ENCODE measurements around the gene SENP6. TPM values are rescaled to one million over a fixed set of nuclear protein-coding genes. Genes with fewer than 3 reads are reported as not detected.
"Not testable (repeated sequence)": the region's sequence is repeated elsewhere in the genome, so short reads cannot be mapped to it uniquely, and the experiment has no call there.

Gene SENP6
- total and polyA plus RNA-seq, 2 donors from 2014 or later, result 28.8 to 99.3 TPM

GRCh38 chr6:75581231-75581630 lies 20.4 kb upstream of the SENP6 start:
- no peaks in the 10 kb centered on the region for H3K36me3 ChIP-seq (ENCODE audit: control insufficient read depth in 2 of 3, insufficient read depth in 3 of 3, low read length in 3 of 3)
- no peak overlapping the region for H3K4me3 ChIP-seq (ENCODE audit: low read length in 3 of 3)
- no peaks in the 10 kb centered on the region for H3K9me3 ChIP-seq (ENCODE audit: control insufficient read depth in 2 of 3, insufficient read depth in 1 of 3, low read length in 3 of 3)
- H3K4me1 ChIP-seq (ENCODE audit: control insufficient read depth in 2 of 3, insufficient read depth in 2 of 3, low read depth in 1 of 3, low read length in 3 of 3), result no peaks in the 10 kb centered on the region
- no peak overlapping the region for H3K27ac ChIP-seq (ENCODE audit: low read depth in 2 of 2, low read length in 2 of 2)
- DNase-seq (no peak), FAIRE-seq (no peak)
- H3K9ac ChIP-seq (ENCODE audit: low read length in 3 of 3), result no peak overlapping the region
- no peaks in the 10 kb centered on the region for H3K27me3 ChIP-seq (ENCODE audit: control insufficient read depth, insufficient read depth, low read length)
- no peak for TF ChIP-seq CTCF (IDR thresholded peaks at IDR 0.05; ENCODE audit: borderline replicate concordance, extremely low read depth, insufficient read depth)
- intact Hi-C loops (cut with DNase I), result no loop called here

- FAIRE-seq; H3K4me3 ChIP-seq (ENCODE audit: low read length in 3 of 3); H3K36me3 ChIP-seq (ENCODE audit: control insufficient read depth in 2 of 3, insufficient read depth in 3 of 3, low read length in 3 of 3); H3K27ac ChIP-seq (ENCODE audit: low read depth in 2 of 2, low read length in 2 of 2); H3K9me3 ChIP-seq (ENCODE audit: control insufficient read depth in 2 of 3, insufficient read depth in 1 of 3, low read length in 3 of 3); H3K9ac ChIP-seq (ENCODE audit: low read length in 3 of 3); H3K4me1 ChIP-seq (ENCODE audit: control insufficient read depth in 2 of 3, insufficient read depth in 2 of 3, low read depth in 1 of 3, low read length in 3 of 3); intact Hi-C loops (cut with DNase I); H3K27me3 ChIP-seq (ENCODE audit: control insufficient read depth, insufficient read depth, low read length); DNase-seq: not testable (repeated sequence)
Measured at GRCh38 chr6:75584552-75584951, 17.1 kb upstream of the SENP6 start.

- Histone ChIP-seq H3K4me3 (ENCODE audit: low read length in 3 of 3) (no peak overlapping the region), H3K9ac (ENCODE audit: low read length in 3 of 3) (no peak overlapping the region), H3K9me3 (ENCODE audit: control insufficient read depth in 2 of 3, insufficient read depth in 1 of 3, low read length in 3 of 3) (no peaks in the 10 kb centered on the region), H3K27ac (ENCODE audit: low read depth in 2 of 2, low read length in 2 of 2) (no peak overlapping the region), H3K27me3 (ENCODE audit: control insufficient read depth, insufficient read depth, low read length) (no peaks in the 10 kb centered on the region), H3K4me1 (ENCODE audit: control insufficient read depth in 2 of 3, insufficient read depth in 2 of 3, low read depth in 1 of 3, low read length in 3 of 3) (no peaks in the 10 kb centered on the region), H3K36me3 (ENCODE audit: control insufficient read depth in 2 of 3, insufficient read depth in 3 of 3, low read length in 3 of 3) (no peaks in the 10 kb centered on the region)
- intact Hi-C loops (cut with DNase I), result no loop called here
- TF ChIP-seq CTCF (IDR thresholded peaks at IDR 0.05; ENCODE audit: borderline replicate concordance, extremely low read depth, insufficient read depth), result no peak
- DNase-seq, result no peak
- no peak for FAIRE-seq
Measured at GRCh38 chr6:75588948-75589347, 12.7 kb upstream of the SENP6 start.

GRCh38 chr6:75590370-75590769 lies 11.3 kb upstream of the SENP6 start:
- no peaks in the 10 kb centered on the region for H3K27me3 ChIP-seq (ENCODE audit: control insufficient read depth, insufficient read depth, low read length)
- no peak for TF ChIP-seq CTCF (IDR thresholded peaks at IDR 0.05; ENCODE audit: borderline replicate concordance, extremely low read depth, insufficient read depth)
- H3K9me3 ChIP-seq (ENCODE audit: control insufficient read depth in 2 of 3, insufficient read depth in 1 of 3, low read length in 3 of 3), result no peaks in the 10 kb centered on the region
- no peak overlapping the region for H3K27ac ChIP-seq (ENCODE audit: low read depth in 2 of 2, low read length in 2 of 2)
- DNase-seq (no peak), FAIRE-seq (no peak)
- no peaks in the 10 kb centered on the region for H3K4me1 ChIP-seq (ENCODE audit: control insufficient read depth in 2 of 3, insufficient read depth in 2 of 3, low read depth in 1 of 3, low read length in 3 of 3)
- no peak overlapping the region for H3K9ac ChIP-seq (ENCODE audit: low read length in 3 of 3)
- H3K36me3 ChIP-seq (ENCODE audit: control insufficient read depth in 2 of 3, insufficient read depth in 3 of 3, low read length in 3 of 3), result no peaks in the 10 kb centered on the region
- no peak overlapping the region for H3K4me3 ChIP-seq (ENCODE audit: low read length in 3 of 3)
- intact Hi-C loops (cut with DNase I), result no loop called here

GRCh38 chr6:75596380-75596779 lies 5.3 kb upstream of the SENP6 start:
- H3K4me3 ChIP-seq (ENCODE audit: low read length in 3 of 3); DNase-seq; H3K9me3 ChIP-seq (ENCODE audit: control insufficient read depth in 2 of 3, insufficient read depth in 1 of 3, low read length in 3 of 3); H3K9ac ChIP-seq (ENCODE audit: low read length in 3 of 3); H3K4me1 ChIP-seq (ENCODE audit: control insufficient read depth in 2 of 3, insufficient read depth in 2 of 3, low read depth in 1 of 3, low read length in 3 of 3); H3K36me3 ChIP-seq (ENCODE audit: control insufficient read depth in 2 of 3, insufficient read depth in 3 of 3, low read length in 3 of 3); H3K27me3 ChIP-seq (ENCODE audit: control insufficient read depth, insufficient read depth, low read length); H3K27ac ChIP-seq (ENCODE audit: low read depth in 2 of 2, low read length in 2 of 2); FAIRE-seq; intact Hi-C loops (cut with DNase I): not testable (repeated sequence)

Data from kidney (tissue), 14 donors.